ENCODE results near the gene PTPRN2.

Gene PTPRN2

DNA sequence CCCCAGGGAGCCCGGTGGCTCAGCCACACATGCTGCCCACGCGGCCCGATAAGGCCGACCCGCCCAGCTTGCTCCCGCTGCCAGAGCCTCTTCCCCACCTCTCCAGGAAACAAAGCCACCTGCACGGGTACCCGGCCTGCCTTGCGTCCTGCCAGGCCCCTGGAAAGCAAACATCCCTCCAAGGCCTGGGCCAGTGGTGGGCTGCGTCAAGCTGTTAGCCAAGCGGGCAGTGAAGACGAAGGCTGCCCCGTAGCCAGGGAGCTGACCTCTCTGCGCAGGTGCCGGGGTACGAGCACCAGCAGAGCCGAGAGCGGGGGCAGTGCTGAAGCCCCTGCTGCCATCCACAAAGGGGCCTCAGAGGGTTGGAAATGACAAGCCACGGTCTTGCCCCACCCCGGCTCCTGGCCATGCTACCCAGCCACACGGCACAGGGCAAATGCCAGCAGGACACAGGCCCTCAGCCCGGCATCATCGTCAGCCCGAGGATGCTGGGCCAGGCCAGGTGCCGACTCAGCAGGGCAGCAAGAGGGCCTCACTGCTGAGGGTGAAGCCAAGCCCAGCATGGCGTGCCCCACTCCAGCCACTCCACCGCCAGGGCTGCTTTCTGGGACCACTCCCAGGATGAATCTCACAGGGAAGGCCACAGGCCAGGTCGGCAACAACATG, 140.0 kb downstream of the PTPRN2 start:
- DNase-seq (ENCODE audit: low read depth) = no peak
- TF ChIP-seq CTCF (IDR thresholded peaks at IDR 0.05; ENCODE audit: low read depth, low read length, missing control alignments) = no peak
- no peak overlapping the region for H3K4me3 ChIP-seq (ENCODE audit: low read depth, low read length)
- in situ Hi-C loops (cut with HindIII; ENCODE audit: low sequenced_read_pairs) = no loop called here

GRCh38 chr7:158447151-158447505, 140.5 kb downstream of the PTPRN2 start:
- no peak for TF ChIP-seq CTCF (IDR thresholded peaks at IDR 0.05; ENCODE audit: low read depth, low read length, missing control alignments)
- in situ Hi-C loops (cut with HindIII; ENCODE audit: low sequenced_read_pairs) = no loop called here
- DNase-seq (ENCODE audit: low read depth) = no peak
- H3K4me3 ChIP-seq (ENCODE audit: low read depth, low read length) = no peak overlapping the region

GRCh38 chr7:158446706-158447105, 140.9 kb downstream of the PTPRN2 start:
- in situ Hi-C loops (cut with HindIII; ENCODE audit: low sequenced_read_pairs) = no loop called here
- H3K4me3 ChIP-seq (ENCODE audit: low read depth, low read length) = no peak overlapping the region
- DNase-seq (ENCODE audit: low read depth) = no peak
- no peak for TF ChIP-seq CTCF (IDR thresholded peaks at IDR 0.05; ENCODE audit: low read depth, low read length, missing control alignments)

- TF ChIP-seq CTCF (IDR thresholded peaks at IDR 0.05; ENCODE audit: low read depth, low read length, missing control alignments) = no peak
- H3K4me3 ChIP-seq (ENCODE audit: low read depth, low read length) = no peak overlapping the region
- in situ Hi-C loops (cut with HindIII; ENCODE audit: low sequenced_read_pairs) = no loop called here
- DNase-seq (ENCODE audit: low read depth) = no peak
These were observed 141.3 kb downstream of the PTPRN2 start for GRCh38 chr7:158446281-158446680.

- TF ChIP-seq CTCF (IDR thresholded peaks at IDR 0.05; ENCODE audit: low read depth, low read length, missing control alignments) = no peak
- no peak overlapping the region for H3K4me3 ChIP-seq (ENCODE audit: low read depth, low read length)
- in situ Hi-C loops (cut with HindIII; ENCODE audit: low sequenced_read_pairs) = no loop called here
- DNase-seq (ENCODE audit: low read depth) = no peak
These were observed 142.0 kb downstream of the PTPRN2 start for GRCh38 chr7:158445421-158446175.

- no peak for DNase-seq (ENCODE audit: low read depth)
- no peak for TF ChIP-seq CTCF (IDR thresholded peaks at IDR 0.05; ENCODE audit: low read depth, low read length, missing control alignments)
- no peak overlapping the region for H3K4me3 ChIP-seq (ENCODE audit: low read depth, low read length)
- in situ Hi-C loops (cut with HindIII; ENCODE audit: low sequenced_read_pairs) = no loop called here
These were observed 142.9 kb downstream of the PTPRN2 start for GRCh38 chr7:158444501-158445420.

Measured in astrocyte of the cerebellum (primary cell).